Measurements from ENCODE around the gene KDSR.

DNA sequence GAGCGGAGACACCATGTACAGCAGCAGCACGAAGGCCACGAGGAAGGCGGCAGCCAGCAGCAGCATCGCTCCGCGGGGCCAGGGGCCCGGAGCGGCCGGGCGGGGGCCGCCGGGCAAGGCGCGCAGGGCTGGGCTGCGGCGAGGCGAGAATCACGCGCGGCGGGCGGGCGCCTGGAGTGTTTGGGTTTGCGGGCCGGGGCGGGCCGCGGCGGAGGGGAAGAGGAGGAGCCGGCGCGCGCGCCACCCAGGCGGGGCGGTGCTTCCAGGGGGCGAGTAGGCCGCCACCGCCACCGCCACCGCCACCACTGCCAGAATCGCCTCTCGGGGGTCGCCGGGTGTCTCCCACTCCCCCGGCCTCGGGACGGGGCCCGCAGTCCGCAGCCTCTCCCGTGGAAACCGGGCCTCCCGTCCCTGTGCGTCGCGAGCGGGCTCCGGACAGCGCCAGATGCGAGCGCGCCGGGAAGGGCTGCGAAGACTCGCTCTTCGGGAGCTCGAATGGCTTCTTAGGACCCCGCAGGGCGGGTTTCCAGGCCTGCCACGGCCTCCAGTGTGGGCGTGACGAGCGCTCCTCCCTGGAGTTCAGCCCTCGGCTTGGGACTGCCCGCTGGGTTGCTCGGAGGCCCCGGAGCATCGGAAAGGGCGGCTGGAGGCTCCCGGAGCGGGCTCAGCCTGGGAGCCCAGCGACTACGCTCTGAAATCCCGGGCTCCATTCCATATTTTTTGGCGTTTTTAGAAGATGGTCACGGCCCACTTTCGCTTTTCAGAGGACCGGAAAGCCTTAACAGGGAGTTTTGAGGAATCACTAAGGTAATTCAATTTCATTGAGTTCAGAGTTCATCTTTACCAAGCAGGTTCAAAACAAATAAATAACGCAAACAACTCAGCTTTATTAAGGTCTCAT lies at the start of gene KDSR:
- no peak for TF ChIP-seq ELF4 (IDR thresholded peaks at IDR 0.05)
- no peak for TF ChIP-seq HDGF (IDR thresholded peaks at IDR 0.05; ENCODE audit: borderline replicate concordance)
- no peak for TF ChIP-seq SUZ12 (IDR thresholded peaks at IDR 0.05)
- no peak for TF ChIP-seq FOXK2 (IDR thresholded peaks at IDR 0.05)
- no peak for TF ChIP-seq SP1 (IDR thresholded peaks at IDR 0.05)
- no peak for TF ChIP-seq LEF1 (IDR thresholded peaks at IDR 0.05; ENCODE audit: borderline replicate concordance)
- no peak for TF ChIP-seq BHLHE40 (IDR thresholded peaks at IDR 0.05; ENCODE audit: borderline replicate concordance)
- TF ChIP-seq, protein P1, sequence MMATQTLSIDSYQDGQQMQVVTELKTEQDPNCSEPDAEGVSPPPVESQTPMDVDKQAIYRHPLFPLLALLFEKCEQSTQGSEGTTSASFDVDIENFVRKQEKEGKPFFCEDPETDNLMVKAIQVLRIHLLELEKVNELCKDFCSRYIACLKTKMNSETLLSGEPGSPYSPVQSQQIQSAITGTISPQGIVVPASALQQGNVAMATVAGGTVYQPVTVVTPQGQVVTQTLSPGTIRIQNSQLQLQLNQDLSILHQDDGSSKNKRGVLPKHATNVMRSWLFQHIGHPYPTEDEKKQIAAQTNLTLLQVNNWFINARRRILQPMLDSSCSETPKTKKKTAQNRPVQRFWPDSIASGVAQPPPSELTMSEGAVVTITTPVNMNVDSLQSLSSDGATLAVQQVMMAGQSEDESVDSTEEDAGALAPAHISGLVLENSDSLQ (IDR thresholded peaks at IDR 0.05), result 0 out of 2 replicates have a peak, but pooled peaks have one; percentile 29
- TF ChIP-seq NFRKB (IDR thresholded peaks at IDR 0.05), result no peak
- peak; percentile 75 for TF ChIP-seq FOXM1 (IDR thresholded peaks at IDR 0.05; ENCODE audit: borderline replicate concordance)
- TF ChIP-seq L3MBTL2 (conservative IDR thresholded peaks at IDR 0.05), result peak; percentile 54
- TF ChIP-seq TARDBP (IDR thresholded peaks at IDR 0.05), result 0 out of 2 replicates have a peak, but pooled peaks have one; percentile 12
- 0 out of 2 replicates have a peak, but pooled peaks have one; percentile 26 for TF ChIP-seq ARNT (IDR thresholded peaks at IDR 0.05)

All from HEK293T (cell line).